Keratinocyte (primary cell): ENCODE data around the gene INPP4B.

ENCODE experiments used
- CTCF ChIP-seq, 3 experiments: IDR thresholded peaks in 1 of 3; conservative IDR thresholded peaks in 1 of 3; optimal IDR thresholded peaks in 1 of 3; 2 replicates in 2 of 3; 3 replicates in 1 of 3; pipeline versions ENCODE3 to v1.5.1; 2011; ENCODE audit warnings: low read length in 3 of 3, mild to moderate bottlenecking in 3 of 3, moderate library complexity in 2 of 3, control low read depth in 1 of 3, inconsistent platforms in 1 of 3; ENCODE audit not compliant: insufficient read depth in 2 of 3; ENCODE audit errors: extremely low read depth in 1 of 3
- EZH2 ChIP-seq: IDR thresholded peaks from one replicate; pipeline ENCODE4 v1.6.1; 2012; ENCODE audit warnings: inconsistent platforms, mild to moderate bottlenecking, low read length, moderate library complexity

GRCh38 chr4:142548491-142548890 is 297.6 kb downstream of the INPP4B start:
- no peak for TF ChIP-seq EZH2
- no peak for TF ChIP-seq CTCF (optimal IDR thresholded peaks at IDR 0.05 in 1 of 3, IDR thresholded peaks at IDR 0.05 in 1 of 3, conservative IDR thresholded peaks at IDR 0.05 in 1 of 3; ENCODE audit: extremely low read depth in 1 of 3, insufficient read depth in 2 of 3, low read length in 3 of 3)
